Endodermal cell (in vitro differentiated cells): Measurements from ENCODE around the gene GSTM4. TPM values are rescaled to one million over a fixed set of nuclear protein-coding genes. Genes with fewer than 3 reads are reported as not detected.
"Not testable (repeated sequence)": the region's sequence is repeated elsewhere in the genome, so short reads cannot be mapped to it uniquely, and the experiment has no call there.

Experiments used
- DNase-seq: peaks from one replicate; pipeline ENCODE4 v3.0.0-alpha.2; 2017
- H3K27ac ChIP-seq: 2 replicates; pipeline ENCODE4 v1.5.1; 2013; ENCODE audit warnings: mild to moderate bottlenecking, low read depth, low read length, moderate library complexity
- H3K27me3 ChIP-seq: 2 replicates; pipeline ENCODE4 v1.6.1; 2013; ENCODE audit warnings: mild to moderate bottlenecking, low read length, moderate library complexity; ENCODE audit not compliant: insufficient read depth, control insufficient read depth, poor library complexity, severe bottlenecking
- H3K36me3 ChIP-seq: 2 replicates; pipeline ENCODE4 v1.7.0; 2013; ENCODE audit warnings: mild to moderate bottlenecking, low read length, moderate library complexity; ENCODE audit not compliant: control insufficient read depth, insufficient read depth
- H3K4me1 ChIP-seq: one replicate; pipeline ENCODE4 v1.7.0; 2013; ENCODE audit warnings: low read length; ENCODE audit not compliant: control insufficient read depth, insufficient read depth
- H3K4me3 ChIP-seq: 2 replicates; pipeline ENCODE4 v1.5.1; 2013; ENCODE audit warnings: mild to moderate bottlenecking, low read length, moderate library complexity
- H3K9ac ChIP-seq: 2 replicates; pipeline ENCODE4 v1.6.1; 2013; ENCODE audit warnings: mild to moderate bottlenecking, low read length, moderate library complexity; ENCODE audit not compliant: poor library complexity, severe bottlenecking; ENCODE audit errors: extremely low read depth
- H3K9me3 ChIP-seq: 2 replicates; pipeline ENCODE4 v1.6.1; 2013; ENCODE audit warnings: mild to moderate bottlenecking, low read length, moderate library complexity; ENCODE audit not compliant: control insufficient read depth
- H3K27ac Mint-ChIP-seq: 2 replicates; pipeline ENCODE4 v1.8.0; 2020; ENCODE audit warnings: mixed read lengths
- H3K27me3 Mint-ChIP-seq: 2 replicates; pipeline ENCODE4 v1.8.0; 2021; ENCODE audit warnings: mild to moderate bottlenecking, mixed read lengths; ENCODE audit not compliant: insufficient read depth
- H3K36me3 Mint-ChIP-seq: 2 replicates; pipeline ENCODE4 v1.8.0; 2020; ENCODE audit warnings: low read depth, mixed read lengths
- H3K4me1 Mint-ChIP-seq: 2 replicates; pipeline ENCODE4 v1.8.0; 2020; ENCODE audit warnings: mixed read lengths
- H3K4me3 Mint-ChIP-seq: 2 replicates; pipeline ENCODE4 v1.8.0; 2020; ENCODE audit warnings: mild to moderate bottlenecking, moderate library complexity, mixed read lengths
- H3K9me3 Mint-ChIP-seq: 2 replicates; pipeline ENCODE4 v1.8.0; 2020; ENCODE audit warnings: mild to moderate bottlenecking, mixed read lengths
- WGBS, 2 experiments: methylation state at CpG; one replicate each; pipeline versions ENCODE4 v1.1.5 to v1.1.7; 2013; ENCODE audit warnings: missing lambda C conversion rate in 2 of 2, mixed read lengths in 1 of 2; ENCODE audit not compliant: insufficient coverage in 1 of 2, insufficient read length in 1 of 2; 5-methylcytosine and 5-hydroxymethylcytosine counted together
- total RNA-seq, 2 donors: library from RNA; stranded (reverse); fragmentation: NEBNext Ultra II Directional in 1 of 2; extraction: Animal tissue kit (Norgen Biotek cat#: 25700) in 1 of 2; gene quantifications; 2 replicates in 1 of 2; 3 replicates in 1 of 2; pipeline ENCODE4 v1.2.1, GENCODE V29; 2021
- TF ChIP-seq, protein P1 (sequence below): fragments of 200-600 bp; sonication (generic); conservative IDR thresholded peaks from 2 replicates; pipeline ENCODE4 v1.5.0; 2021; ENCODE audit warnings: antibody characterized with exemption, mild to moderate bottlenecking

GSTM4 gene
- total RNA-seq, 2 donors from 2014 or later: 20.1 to 28.5 TPM

DNA sequence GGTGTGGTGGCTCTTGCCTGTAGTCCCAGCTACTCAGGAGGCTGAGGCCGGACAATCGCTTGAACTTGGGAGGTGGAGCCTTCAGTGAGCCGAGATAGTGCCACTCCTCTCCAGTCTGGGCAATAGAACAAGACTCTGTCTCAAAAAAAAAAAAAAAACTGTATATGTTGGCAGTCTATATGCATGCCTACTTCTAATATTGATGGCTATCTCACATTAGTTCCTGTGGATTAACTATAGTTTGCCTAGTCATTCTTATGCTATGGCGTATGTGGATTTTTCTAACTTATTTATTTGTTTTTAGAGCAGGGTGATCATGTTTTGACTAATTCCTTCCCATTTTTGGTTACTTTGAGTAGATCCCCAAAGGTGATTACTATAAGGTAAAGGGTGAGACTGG, 41.2 kb downstream of the GSTM4 start:
- H3K36me3 ChIP-seq: no peaks in the 10 kb centered on the region
- no peaks in the 10 kb centered on the region for H3K4me1 ChIP-seq
- H3K9ac ChIP-seq: no peak overlapping the region
- no peaks in the 10 kb centered on the region for H3K9me3 ChIP-seq
- TF ChIP-seq, protein P1, sequence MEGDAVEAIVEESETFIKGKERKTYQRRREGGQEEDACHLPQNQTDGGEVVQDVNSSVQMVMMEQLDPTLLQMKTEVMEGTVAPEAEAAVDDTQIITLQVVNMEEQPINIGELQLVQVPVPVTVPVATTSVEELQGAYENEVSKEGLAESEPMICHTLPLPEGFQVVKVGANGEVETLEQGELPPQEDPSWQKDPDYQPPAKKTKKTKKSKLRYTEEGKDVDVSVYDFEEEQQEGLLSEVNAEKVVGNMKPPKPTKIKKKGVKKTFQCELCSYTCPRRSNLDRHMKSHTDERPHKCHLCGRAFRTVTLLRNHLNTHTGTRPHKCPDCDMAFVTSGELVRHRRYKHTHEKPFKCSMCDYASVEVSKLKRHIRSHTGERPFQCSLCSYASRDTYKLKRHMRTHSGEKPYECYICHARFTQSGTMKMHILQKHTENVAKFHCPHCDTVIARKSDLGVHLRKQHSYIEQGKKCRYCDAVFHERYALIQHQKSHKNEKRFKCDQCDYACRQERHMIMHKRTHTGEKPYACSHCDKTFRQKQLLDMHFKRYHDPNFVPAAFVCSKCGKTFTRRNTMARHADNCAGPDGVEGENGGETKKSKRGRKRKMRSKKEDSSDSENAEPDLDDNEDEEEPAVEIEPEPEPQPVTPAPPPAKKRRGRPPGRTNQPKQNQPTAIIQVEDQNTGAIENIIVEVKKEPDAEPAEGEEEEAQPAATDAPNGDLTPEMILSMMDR: no peak
- Mint-ChIP-seq H3K4me3 (no peak overlapping the region), H3K27ac (no peak overlapping the region), H3K9me3 (no peaks in the 10 kb centered on the region), H3K4me1 (no peaks in the 10 kb centered on the region), H3K36me3 (no peaks in the 10 kb centered on the region), H3K27me3 (no peaks in the 10 kb centered on the region)
- H3K27ac ChIP-seq: no peak overlapping the region
- no peaks in the 10 kb centered on the region for H3K27me3 ChIP-seq
- no peak for DNase-seq
- H3K4me3 ChIP-seq: no peak overlapping the region
- no CpG with 5 or more reads among the region's 4 CpGs for WGBS, 2 experiments

GRCh38 chr1:109697861-109698260, 42.0 kb downstream of the GSTM4 start:
- not testable (repeated sequence) for H3K4me3 Mint-ChIP-seq, H3K27ac Mint-ChIP-seq, DNase-seq, H3K4me1 ChIP-seq, H3K4me1 Mint-ChIP-seq, H3K27ac ChIP-seq, H3K36me3 ChIP-seq, H3K4me3 ChIP-seq, H3K36me3 Mint-ChIP-seq, H3K27me3 Mint-ChIP-seq, H3K9me3 ChIP-seq, H3K9ac ChIP-seq, H3K9me3 Mint-ChIP-seq, H3K27me3 ChIP-seq
- no CpG with 5 or more reads among the region's 4 CpGs for WGBS, 2 experiments

GRCh38 chr1:109702940-109703339, 47.0 kb downstream of the GSTM4 start:
- not testable (repeated sequence) for H3K4me3 ChIP-seq, H3K4me1 Mint-ChIP-seq
- WGBS, 2 experiments: 91 to 94% methylated on average over 3 of the region's 3 CpGs

DNA sequence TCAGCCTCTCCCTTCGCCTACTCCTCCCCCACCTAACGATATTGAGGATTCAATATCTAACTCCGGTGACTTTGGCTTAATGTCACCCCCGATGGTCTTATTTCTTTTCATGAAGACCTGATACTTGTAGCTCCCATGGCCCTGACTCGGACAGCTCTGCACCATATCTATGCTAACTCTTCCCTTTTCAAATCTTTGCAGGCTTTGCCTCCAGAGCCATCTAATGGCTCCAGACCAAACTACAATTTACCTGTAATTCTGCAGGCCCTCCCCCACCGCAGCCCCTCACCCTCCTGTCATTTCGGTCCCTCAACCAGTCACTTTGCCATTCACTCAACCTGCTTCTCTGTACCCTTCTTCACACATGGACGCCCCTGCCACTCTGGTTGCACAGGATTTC, 48.3 kb downstream of the GSTM4 start:
- 72 to 76% methylated on average over 6 to 8 of the region's 8 CpGs for WGBS, 2 experiments
- no peak for DNase-seq
- H3K36me3 Mint-ChIP-seq: peaks cover 5% of the 10 kb centered on the region

More at GRCh38 chr1:109702940-109703339, 47.0 kb downstream of the GSTM4 start:
- H3K27me3 ChIP-seq, H3K27me3 Mint-ChIP-seq, H3K9ac ChIP-seq, H3K4me1 ChIP-seq, H3K36me3 Mint-ChIP-seq, DNase-seq, H3K27ac ChIP-seq, H3K27ac Mint-ChIP-seq, H3K36me3 ChIP-seq, H3K4me3 Mint-ChIP-seq: not testable (repeated sequence)
- peaks cover 34% of the 10 kb centered on the region for H3K9me3 Mint-ChIP-seq
- peaks cover 14% of the 10 kb centered on the region for H3K9me3 ChIP-seq

More for the DNA sequence above, 48.3 kb downstream of the GSTM4 start:
- H3K36me3 ChIP-seq: no peaks in the 10 kb centered on the region
- H3K9ac ChIP-seq: no peak overlapping the region
- no peaks in the 10 kb centered on the region for H3K4me1 Mint-ChIP-seq
- H3K4me3 Mint-ChIP-seq: no peak overlapping the region
- TF ChIP-seq, protein P1: peak; percentile 25
- no peaks in the 10 kb centered on the region for H3K4me1 ChIP-seq
- peaks cover 45% of the 10 kb centered on the region for H3K9me3 Mint-ChIP-seq
- H3K4me3 ChIP-seq: no peak overlapping the region
- no peak overlapping the region for H3K27ac ChIP-seq
- H3K27ac Mint-ChIP-seq: no peak overlapping the region
- peaks cover 26% of the 10 kb centered on the region for H3K9me3 ChIP-seq
- H3K27me3 Mint-ChIP-seq: peaks cover 2% of the 10 kb centered on the region
- no peaks in the 10 kb centered on the region for H3K27me3 ChIP-seq
